ENCODE measurements around the gene NCMAP.
"Not testable (repeated sequence)": the region's sequence is repeated elsewhere in the genome, so short reads cannot be mapped to it uniquely, and the experiment has no call there.

NCMAP gene, protein sequence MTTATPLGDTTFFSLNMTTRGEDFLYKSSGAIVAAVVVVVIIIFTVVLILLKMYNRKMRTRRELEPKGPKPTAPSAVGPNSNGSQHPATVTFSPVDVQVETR

DNA sequence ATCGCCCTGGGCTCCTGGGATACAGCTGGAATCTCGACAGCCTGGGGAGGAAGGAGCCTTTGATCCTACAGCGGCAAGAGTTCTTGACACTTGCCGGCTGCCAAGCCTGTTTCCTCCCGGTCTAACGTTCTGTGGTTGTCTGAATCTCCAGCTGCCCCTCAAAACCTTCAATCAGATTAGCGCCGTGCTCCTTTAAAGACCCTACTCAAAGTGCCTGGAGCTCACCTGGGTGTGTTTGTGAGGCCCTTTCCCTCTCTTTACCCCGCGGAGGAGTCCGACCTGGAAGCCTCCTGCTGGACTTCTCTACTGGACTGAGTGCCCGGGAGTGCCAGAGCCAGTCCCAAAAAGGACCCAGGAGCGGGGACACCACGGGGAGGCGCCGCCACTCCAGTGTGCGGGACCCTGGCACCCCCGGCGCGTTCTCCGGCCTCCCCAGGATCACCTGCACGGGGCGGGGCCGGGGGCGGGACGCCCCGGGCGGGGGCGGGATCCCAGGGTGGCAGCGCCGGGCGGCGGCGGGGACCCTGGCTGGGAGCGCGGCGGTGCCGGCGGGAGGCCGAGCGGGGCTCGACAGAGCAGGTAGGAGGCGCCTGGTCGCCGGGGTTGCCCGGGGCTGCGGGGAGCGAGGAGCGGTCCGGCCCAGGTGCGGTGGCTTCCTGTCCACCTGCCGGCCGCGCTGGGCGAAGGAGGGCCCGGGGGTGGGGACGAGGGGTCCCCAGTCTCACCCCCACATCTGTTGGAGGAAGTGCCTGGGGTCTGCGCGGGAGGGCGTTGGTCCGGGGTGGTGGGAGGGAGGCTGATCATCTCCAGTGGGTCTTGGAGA is at the start of gene NCMAP:
Gene NCMAP, plus strand, starts transcription at position 497 of the 823 bp plus-strand sequence. CDS start 39,344 bp downstream, outside the sequence.
- H3K79me2 ChIP-seq (ENCODE audit: control insufficient read depth, insufficient read depth, low read length, unreplicated experiment) = no peaks in the 10 kb centered on the region

DNA sequence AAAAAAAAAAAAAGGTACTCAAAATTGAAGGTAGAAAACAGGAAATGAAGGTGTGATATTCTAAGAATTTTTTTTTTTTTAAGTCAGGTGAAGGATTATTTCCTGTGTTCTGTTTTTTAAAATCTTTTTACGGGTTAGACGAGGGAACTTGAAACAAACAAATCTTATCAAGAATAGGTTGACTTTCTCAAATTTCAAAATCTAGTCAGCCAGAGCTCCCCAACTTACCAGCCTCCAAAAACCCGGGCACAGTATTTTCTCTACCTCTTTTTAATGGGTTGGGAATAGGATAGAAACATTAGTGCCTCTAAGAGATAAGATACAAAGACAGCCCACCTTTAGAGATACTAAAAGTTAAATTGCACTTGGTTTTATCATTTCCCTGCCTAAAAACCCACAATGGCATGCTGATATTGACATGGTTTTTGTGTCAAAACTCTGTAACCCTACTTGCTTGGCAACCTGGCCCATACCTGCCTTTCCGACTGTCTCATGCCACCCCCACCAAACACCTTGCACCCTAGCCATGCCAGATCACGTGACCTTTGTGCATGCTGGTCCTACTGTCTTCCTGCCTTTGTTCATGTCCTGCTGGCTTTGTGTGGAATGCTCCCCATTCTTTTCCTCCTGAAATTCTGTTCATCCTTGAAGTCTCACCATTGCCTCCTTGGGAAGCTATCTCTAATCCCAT is 49.1 kb upstream of the NCMAP start:
- H3K27me3 ChIP-seq (ENCODE audit: insufficient read depth, low read length) = no peaks in the 10 kb centered on the region
- H3K36me3 ChIP-seq (ENCODE audit: insufficient read depth, low read length) = no peaks in the 10 kb centered on the region
- no peak overlapping the region for H3K4me3 ChIP-seq (ENCODE audit: low read depth, low read length)
- H3K79me2 ChIP-seq (ENCODE audit: control insufficient read depth, insufficient read depth, low read length, unreplicated experiment) = no peaks in the 10 kb centered on the region
- H3K4me1 ChIP-seq (ENCODE audit: control insufficient read depth, insufficient read depth, low read length, unreplicated experiment) = peaks cover 9% of the 10 kb centered on the region
- H3K27ac ChIP-seq (ENCODE audit: low read depth, low read length) = no peak overlapping the region
- H2AFZ ChIP-seq (ENCODE audit: low read length, unreplicated experiment) = no peak overlapping the region

More for the DNA sequence above, at the start of gene NCMAP:
- Histone ChIP-seq H2AFZ (ENCODE audit: low read length, unreplicated experiment) (no peak within 1 kb of the TSS), H3K4me3 (ENCODE audit: low read depth, low read length) (no peak within 1 kb of the TSS), H3K4me1 (ENCODE audit: control insufficient read depth, insufficient read depth, low read length, unreplicated experiment) (peaks cover 13% of the 10 kb centered on the region), H3K27ac (ENCODE audit: low read depth, low read length) (no peak within 1 kb of the TSS), H3K36me3 (ENCODE audit: insufficient read depth, low read length) (no peaks in the 10 kb centered on the region), H3K27me3 (ENCODE audit: insufficient read depth, low read length) (peaks cover 41% of the 10 kb centered on the region)

DNA sequence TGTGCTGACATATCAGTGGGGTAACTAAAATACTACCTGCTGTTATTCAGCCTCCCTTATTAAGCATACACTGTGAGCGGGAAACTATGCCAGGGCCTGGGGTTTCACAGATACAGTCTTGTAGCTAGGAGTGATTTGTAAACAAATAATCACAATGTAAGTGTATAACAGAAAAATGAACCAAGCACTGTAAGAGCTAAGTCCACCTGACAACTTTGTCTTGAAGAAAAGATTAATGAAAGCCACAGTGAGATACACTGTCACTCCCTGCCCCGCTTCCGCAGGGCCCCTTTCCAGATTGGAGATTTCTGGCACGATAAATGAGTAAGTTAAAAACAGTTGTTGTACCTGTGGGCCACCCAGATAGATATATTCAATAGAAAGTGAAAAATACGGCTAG is 48.5 kb upstream of the NCMAP start:
- no peak overlapping the region for H2AFZ ChIP-seq (ENCODE audit: low read length, unreplicated experiment)
- H3K4me1 ChIP-seq (ENCODE audit: control insufficient read depth, insufficient read depth, low read length, unreplicated experiment) = peaks cover 9% of the 10 kb centered on the region
- no peaks in the 10 kb centered on the region for H3K36me3 ChIP-seq (ENCODE audit: insufficient read depth, low read length)
- no peaks in the 10 kb centered on the region for H3K79me2 ChIP-seq (ENCODE audit: control insufficient read depth, insufficient read depth, low read length, unreplicated experiment)
- H3K27me3 ChIP-seq (ENCODE audit: insufficient read depth, low read length) = no peaks in the 10 kb centered on the region
- no peak overlapping the region for H3K4me3 ChIP-seq (ENCODE audit: low read depth, low read length)
- no peak overlapping the region for H3K27ac ChIP-seq (ENCODE audit: low read depth, low read length)

DNA sequence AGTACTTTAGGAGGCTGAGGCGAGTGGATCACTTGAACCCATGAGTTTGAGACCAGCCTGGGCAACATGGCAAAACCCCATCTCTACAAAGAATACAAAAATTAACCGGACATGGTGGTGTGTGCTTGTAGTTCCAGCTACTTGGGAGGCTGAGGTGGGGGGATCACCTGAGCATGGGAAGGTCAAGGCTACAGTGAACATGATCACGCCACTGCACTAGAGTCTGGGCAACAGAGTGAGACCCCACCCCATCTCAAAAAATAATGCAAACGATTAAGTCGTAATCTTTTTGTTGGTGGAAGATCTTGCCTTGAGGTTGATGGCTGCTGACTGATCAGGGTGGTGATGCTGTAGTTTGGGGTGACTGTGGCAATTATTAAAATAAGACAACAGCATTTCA is 47.0 kb upstream of the NCMAP start:
- no peaks in the 10 kb centered on the region for H3K79me2 ChIP-seq (ENCODE audit: control insufficient read depth, insufficient read depth, low read length, unreplicated experiment)
- H3K36me3 ChIP-seq (ENCODE audit: insufficient read depth, low read length) = no peaks in the 10 kb centered on the region
- H3K27me3 ChIP-seq (ENCODE audit: insufficient read depth, low read length) = no peaks in the 10 kb centered on the region
- H3K27ac ChIP-seq (ENCODE audit: low read depth, low read length) = no peak overlapping the region
- H3K4me1 ChIP-seq (ENCODE audit: control insufficient read depth, insufficient read depth, low read length, unreplicated experiment) = peaks cover 3% of the 10 kb centered on the region
- H2AFZ ChIP-seq (ENCODE audit: low read length, unreplicated experiment) = no peak overlapping the region
- H3K4me3 ChIP-seq (ENCODE audit: low read depth, low read length) = no peak overlapping the region

DNA sequence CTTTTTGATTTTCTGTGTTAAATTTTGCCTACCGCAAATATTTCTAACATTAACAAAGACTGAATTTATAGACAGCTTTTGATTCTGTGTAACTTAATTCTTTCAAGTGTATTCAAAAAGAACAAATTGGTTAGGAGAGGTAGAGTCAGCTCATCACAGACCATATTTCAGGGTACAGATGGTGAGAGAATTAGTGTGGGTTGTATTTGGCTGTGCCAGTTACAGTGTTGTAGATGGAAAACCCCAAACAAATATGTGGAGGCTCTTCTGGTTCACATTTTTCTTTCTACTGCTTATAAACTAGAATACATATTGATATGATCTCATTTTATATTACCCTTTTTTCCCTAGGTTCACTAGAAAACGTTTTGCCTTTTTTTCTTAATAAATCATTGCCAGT is 42.2 kb upstream of the NCMAP start:
- H3K27ac ChIP-seq (ENCODE audit: low read depth, low read length) = no peak overlapping the region
- no peaks in the 10 kb centered on the region for H3K36me3 ChIP-seq (ENCODE audit: insufficient read depth, low read length)
- H3K79me2 ChIP-seq (ENCODE audit: control insufficient read depth, insufficient read depth, low read length, unreplicated experiment) = no peaks in the 10 kb centered on the region
- H2AFZ ChIP-seq (ENCODE audit: low read length, unreplicated experiment) = no peak overlapping the region
- H3K4me3 ChIP-seq (ENCODE audit: low read depth, low read length) = no peak overlapping the region
- no peaks in the 10 kb centered on the region for H3K27me3 ChIP-seq (ENCODE audit: insufficient read depth, low read length)
- H3K4me1 ChIP-seq (ENCODE audit: control insufficient read depth, insufficient read depth, low read length, unreplicated experiment) = peaks cover 3% of the 10 kb centered on the region

DNA sequence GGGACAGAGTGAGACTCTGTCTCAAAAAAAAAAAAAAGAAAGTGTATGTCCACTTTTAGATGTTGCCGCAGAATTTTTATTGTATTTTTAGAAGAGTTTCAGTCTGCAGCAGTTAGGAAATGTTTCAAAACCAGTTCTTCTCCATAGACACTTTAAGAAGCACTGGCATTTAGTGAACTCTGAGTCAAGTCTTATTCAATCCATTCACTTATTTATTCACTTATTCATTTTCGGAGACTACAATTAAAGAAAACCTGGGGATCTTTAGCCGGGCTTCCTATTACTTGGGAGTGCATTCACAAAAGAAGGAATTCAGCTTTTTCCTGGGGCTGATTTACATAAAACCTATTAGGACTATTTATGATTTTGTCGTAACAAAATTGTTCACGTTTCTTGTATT is 40.9 kb upstream of the NCMAP start:
- no peaks in the 10 kb centered on the region for H3K36me3 ChIP-seq (ENCODE audit: insufficient read depth, low read length)
- no peaks in the 10 kb centered on the region for H3K79me2 ChIP-seq (ENCODE audit: control insufficient read depth, insufficient read depth, low read length, unreplicated experiment)
- no peak overlapping the region for H2AFZ ChIP-seq (ENCODE audit: low read length, unreplicated experiment)
- H3K27ac ChIP-seq (ENCODE audit: low read depth, low read length) = no peak overlapping the region
- no peak overlapping the region for H3K4me3 ChIP-seq (ENCODE audit: low read depth, low read length)
- H3K27me3 ChIP-seq (ENCODE audit: insufficient read depth, low read length) = no peaks in the 10 kb centered on the region
- peaks cover 3% of the 10 kb centered on the region for H3K4me1 ChIP-seq (ENCODE audit: control insufficient read depth, insufficient read depth, low read length, unreplicated experiment)

DNA sequence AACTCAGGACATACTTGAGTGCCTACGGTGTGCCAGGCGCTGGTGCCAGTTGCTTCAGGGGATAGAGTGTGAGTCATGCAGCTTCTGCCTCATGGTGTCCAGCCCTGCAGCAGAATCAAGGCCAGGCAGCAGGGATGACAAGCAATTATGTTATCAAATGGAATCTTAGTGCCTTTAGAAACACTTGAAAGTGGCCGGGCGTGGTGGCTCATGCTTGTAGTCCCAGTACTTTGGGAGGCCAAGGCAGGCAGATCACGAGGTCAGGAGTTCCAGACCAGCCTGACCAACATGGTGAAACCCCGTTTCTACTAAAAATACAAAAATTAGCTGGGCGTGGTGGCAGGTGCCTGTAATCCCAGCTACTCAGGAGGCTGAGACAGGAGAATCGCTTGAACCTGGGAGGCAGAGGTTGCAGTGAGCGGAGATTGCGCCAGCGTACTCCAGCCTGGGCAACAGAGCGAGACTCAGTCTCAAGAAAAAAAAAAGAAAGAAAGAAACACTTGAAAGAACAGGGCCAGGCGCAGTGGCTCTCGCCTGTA is 40.1 kb upstream of the NCMAP start:
- not testable (repeated sequence) for H3K4me1 ChIP-seq (ENCODE audit: control insufficient read depth, insufficient read depth, low read length, unreplicated experiment); H3K4me3 ChIP-seq (ENCODE audit: low read depth, low read length); H3K79me2 ChIP-seq (ENCODE audit: control insufficient read depth, insufficient read depth, low read length, unreplicated experiment); H3K27ac ChIP-seq (ENCODE audit: low read depth, low read length); H3K36me3 ChIP-seq (ENCODE audit: insufficient read depth, low read length); H2AFZ ChIP-seq (ENCODE audit: low read length, unreplicated experiment); H3K27me3 ChIP-seq (ENCODE audit: insufficient read depth, low read length)

DNA sequence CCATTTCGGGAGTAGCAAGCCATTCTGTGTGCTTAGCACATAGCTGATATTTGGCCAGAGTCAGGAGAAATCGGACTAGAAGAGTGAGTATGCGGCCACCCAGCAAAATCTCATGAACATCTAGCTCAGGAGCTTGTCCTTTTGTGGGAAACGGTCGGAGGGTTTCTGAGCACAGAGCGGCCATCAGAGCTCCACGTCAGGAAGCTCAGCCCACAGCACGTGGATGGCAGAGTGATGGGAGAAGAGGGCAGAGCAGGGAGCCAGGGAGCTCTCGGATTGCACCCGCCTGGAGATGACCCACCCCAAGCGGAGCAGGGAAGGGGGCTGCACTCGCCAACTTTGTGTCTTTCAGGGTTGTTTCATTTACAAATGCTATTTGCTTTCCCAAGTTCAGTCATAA is 39.4 kb upstream of the NCMAP start:
- Histone ChIP-seq H3K79me2 (ENCODE audit: control insufficient read depth, insufficient read depth, low read length, unreplicated experiment) (no peaks in the 10 kb centered on the region), H3K36me3 (ENCODE audit: insufficient read depth, low read length) (no peaks in the 10 kb centered on the region), H3K27me3 (ENCODE audit: insufficient read depth, low read length) (no peaks in the 10 kb centered on the region), H3K4me3 (ENCODE audit: low read depth, low read length) (no peak overlapping the region), H3K4me1 (ENCODE audit: control insufficient read depth, insufficient read depth, low read length, unreplicated experiment) (peaks cover 3% of the 10 kb centered on the region), H3K27ac (ENCODE audit: low read depth, low read length) (no peak overlapping the region), H2AFZ (ENCODE audit: low read length, unreplicated experiment) (no peak overlapping the region)

DNA sequence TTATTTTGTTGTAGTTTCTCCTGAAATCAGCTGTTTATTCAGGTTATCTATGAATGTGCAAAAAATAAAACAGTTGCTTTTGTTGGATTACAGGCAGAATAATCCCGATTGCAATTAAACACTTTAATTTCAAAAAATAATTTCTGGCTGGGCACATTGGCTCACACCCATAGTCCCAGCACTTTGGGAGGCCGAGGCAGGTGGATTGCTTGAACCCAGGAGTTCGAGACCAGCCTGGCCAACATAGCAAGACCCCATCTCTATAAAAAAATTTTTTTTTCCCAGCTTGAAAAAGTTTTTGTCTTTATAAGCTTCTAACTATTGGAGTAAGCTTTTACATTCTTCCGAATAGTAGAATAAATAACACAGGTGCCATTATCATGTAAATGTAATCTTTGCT is 38.0 kb upstream of the NCMAP start:
- H2AFZ ChIP-seq (ENCODE audit: low read length, unreplicated experiment) = no peak overlapping the region
- H3K79me2 ChIP-seq (ENCODE audit: control insufficient read depth, insufficient read depth, low read length, unreplicated experiment) = no peaks in the 10 kb centered on the region
- no peak overlapping the region for H3K27ac ChIP-seq (ENCODE audit: low read depth, low read length)
- peaks cover 3% of the 10 kb centered on the region for H3K4me1 ChIP-seq (ENCODE audit: control insufficient read depth, insufficient read depth, low read length, unreplicated experiment)
- no peaks in the 10 kb centered on the region for H3K27me3 ChIP-seq (ENCODE audit: insufficient read depth, low read length)
- H3K4me3 ChIP-seq (ENCODE audit: low read depth, low read length) = no peak overlapping the region
- no peaks in the 10 kb centered on the region for H3K36me3 ChIP-seq (ENCODE audit: insufficient read depth, low read length)

DNA sequence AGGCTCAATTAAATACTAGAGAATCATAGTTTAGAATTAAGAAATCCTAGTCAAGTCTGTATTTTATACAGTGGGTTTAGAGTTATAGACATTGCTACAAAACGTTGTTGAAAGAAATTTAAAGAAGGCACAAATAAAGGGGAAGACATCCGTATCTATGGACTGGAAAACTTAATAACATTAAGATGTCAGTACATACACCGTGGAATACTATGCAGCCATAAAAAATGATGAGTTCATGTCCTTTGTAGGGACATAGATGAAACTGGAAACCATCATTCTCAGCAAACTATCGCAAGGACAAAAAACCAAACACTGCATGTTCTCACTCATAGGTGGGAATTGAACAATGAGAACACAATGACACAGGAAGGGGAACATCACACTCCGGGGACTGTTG is 35.6 kb upstream of the NCMAP start:
- H3K79me2 ChIP-seq (ENCODE audit: control insufficient read depth, insufficient read depth, low read length, unreplicated experiment); H3K4me3 ChIP-seq (ENCODE audit: low read depth, low read length); H2AFZ ChIP-seq (ENCODE audit: low read length, unreplicated experiment); H3K27me3 ChIP-seq (ENCODE audit: insufficient read depth, low read length); H3K27ac ChIP-seq (ENCODE audit: low read depth, low read length); H3K4me1 ChIP-seq (ENCODE audit: control insufficient read depth, insufficient read depth, low read length, unreplicated experiment); H3K36me3 ChIP-seq (ENCODE audit: insufficient read depth, low read length): not testable (repeated sequence)
